Keratinocyte (primary cell): Measurements from ENCODE around the gene RSPO3. TPM values are rescaled to one million over a fixed set of nuclear protein-coding genes. Genes with fewer than 3 reads are reported as not detected.

ENCODE experiments used
- DNase-seq: peaks from one replicate; pipeline ENCODE4 v3.0.0-alpha.2; 2011; ENCODE audit warnings: low read depth, missing footprints, low spot score
- FAIRE-seq: peaks from 2 replicates; lab custom pipeline; 2011; peaks lifted over from hg19 to GRCh38; lab: Jason Lieb, UNC
- H2AFZ ChIP-seq: 2 replicates; pipeline ENCODE4 v1.6.0; 2012; ENCODE audit warnings: low read length, control low read depth, inconsistent platforms; ENCODE audit not compliant: control insufficient read depth
- H3K27ac ChIP-seq: 2 replicates; pipeline ENCODE4 v1.5.1; 2011; ENCODE audit warnings: low read length; ENCODE audit not compliant: control insufficient read depth, insufficient read depth
- H3K27me3 ChIP-seq: 3 replicates; pipeline ENCODE4 v1.6.0; 2011; ENCODE audit warnings: low read length; ENCODE audit not compliant: control insufficient read depth, insufficient read depth; ENCODE audit errors: extremely low read depth
- H3K36me3 ChIP-seq, 2 experiments: 2 replicates in 1 of 2; 3 replicates in 1 of 2; pipeline ENCODE4 v1.5.1; 2011; ENCODE audit warnings: low read length in 2 of 2, mild to moderate bottlenecking in 1 of 2; ENCODE audit not compliant: control insufficient read depth in 2 of 2, insufficient read depth in 2 of 2; ENCODE audit errors: extremely low read depth in 1 of 2
- H3K4me1 ChIP-seq: 3 replicates; pipeline ENCODE4 v1.5.1; 2011; ENCODE audit warnings: low read length; ENCODE audit not compliant: control insufficient read depth, insufficient read depth; ENCODE audit errors: extremely low read depth
- H3K4me2 ChIP-seq: 3 replicates; pipeline ENCODE4 v1.6.0; 2011; ENCODE audit warnings: low read depth, low read length; ENCODE audit not compliant: control insufficient read depth, insufficient read depth; ENCODE audit errors: extremely low read depth
- H3K4me3 ChIP-seq, 3 experiments: fragments of 200-600 bp in 1 of 3; sonication (generic) in 1 of 3; 2 replicates in 2 of 3; 3 replicates in 1 of 3; pipeline ENCODE4 v1.5.1; 2011 to 2016; ENCODE audit warnings: low read length in 3 of 3, mild to moderate bottlenecking in 3 of 3, control low read depth in 2 of 3, inconsistent platforms in 1 of 3, low read depth in 1 of 3, mixed read lengths in 1 of 3, mixed run types in 1 of 3, moderate library complexity in 1 of 3; ENCODE audit not compliant: control insufficient read depth in 2 of 3, insufficient read depth in 2 of 3; ENCODE audit errors: extremely low read depth in 1 of 3
- H3K79me2 ChIP-seq: 2 replicates; pipeline ENCODE4 v1.6.0; 2012; ENCODE audit warnings: low read length; ENCODE audit not compliant: control insufficient read depth, insufficient read depth
- H3K9ac ChIP-seq: 3 replicates; pipeline ENCODE4 v1.6.0; 2011; ENCODE audit warnings: low read length; ENCODE audit not compliant: control insufficient read depth, insufficient read depth; ENCODE audit errors: extremely low read depth
- H3K9me1 ChIP-seq: 3 replicates; pipeline ENCODE4 v1.6.0; 2011; ENCODE audit warnings: low read length; ENCODE audit not compliant: control insufficient read depth, insufficient read depth; ENCODE audit errors: extremely low read depth
- H3K9me3 ChIP-seq: 2 replicates; pipeline ENCODE4 v1.5.1; 2012; ENCODE audit warnings: low read depth, low read length; ENCODE audit not compliant: control insufficient read depth
- H4K20me1 ChIP-seq: 3 replicates; pipeline ENCODE4 v1.6.0; 2011; ENCODE audit warnings: low read length; ENCODE audit not compliant: control insufficient read depth, insufficient read depth; ENCODE audit errors: extremely low read depth
- CTCF ChIP-seq, 3 experiments: IDR thresholded peaks in 1 of 3; conservative IDR thresholded peaks in 1 of 3; optimal IDR thresholded peaks in 1 of 3; 2 replicates in 2 of 3; 3 replicates in 1 of 3; pipeline versions ENCODE3 to v1.5.1; 2011; ENCODE audit warnings: low read length in 3 of 3, mild to moderate bottlenecking in 3 of 3, moderate library complexity in 2 of 3, control low read depth in 1 of 3, inconsistent platforms in 1 of 3; ENCODE audit not compliant: insufficient read depth in 2 of 3; ENCODE audit errors: extremely low read depth in 1 of 3
- EZH2 ChIP-seq: IDR thresholded peaks from one replicate; pipeline ENCODE4 v1.6.1; 2012; ENCODE audit warnings: inconsistent platforms, mild to moderate bottlenecking, low read length, moderate library complexity
- dilution Hi-C: fragments of 300-500 bp; cut with MboI; formaldehyde crosslinking; loops from one replicate; pipeline ENCODE4 v1.7.0; 2020; ENCODE audit warnings: low sequenced_read_pairs; ENCODE audit not compliant: extremely low pct_ligation_motif_present
- polyA plus RNA-seq, 5 experiments: library from polyadenylated mRNA; depleted of rRNA in 3 of 5; stranded (reverse) in 3 of 5; stranded (forward) in 1 of 5; unstranded in 1 of 5; fragments of >200 nt; gene quantifications; 1 replicate in 1 of 5; 2 replicates in 3 of 5; 3 replicates in 1 of 5; pipeline versions ENCODE4 v1.2.1 to v1.2.3, GENCODE V29; 2011 to 2012; ENCODE audit warnings: missing spikeins in 2 of 5, low read depth in 1 of 5, low replicate concordance in 1 of 5

RSPO3 gene
- polyA plus RNA-seq, 1 donor (not counting 4 experiments of a cell fraction or from before 2014, with no cell fraction given) = not detected

GRCh38 chr6:127115084-127115655 lies 3.3 kb upstream of the RSPO3 start:
- Histone ChIP-seq H3K36me3 (no peaks in the 10 kb centered on the region), H3K4me1 (peaks cover 9% of the 10 kb centered on the region), H3K9me1 (no peaks in the 10 kb centered on the region), H3K4me3 (no peak overlapping the region), H4K20me1 (no peaks in the 10 kb centered on the region), H3K9me3 (no peaks in the 10 kb centered on the region), H3K9ac (no peak overlapping the region), H2AFZ (no peak overlapping the region), H3K4me2 (no peak overlapping the region), H3K79me2 (no peaks in the 10 kb centered on the region), H3K27ac (no peak overlapping the region), H3K27me3 (peaks cover 50% of the 10 kb centered on the region)
- no peak for TF ChIP-seq EZH2
- TF ChIP-seq CTCF (optimal IDR thresholded peaks at IDR 0.05 in 1 of 3, IDR thresholded peaks at IDR 0.05 in 1 of 3, conservative IDR thresholded peaks at IDR 0.05 in 1 of 3; ENCODE audit: extremely low read depth in 1 of 3, insufficient read depth in 2 of 3, low read length in 3 of 3) = no peak
- DNase-seq (no peak), FAIRE-seq (no peak)
- dilution Hi-C loops = no loop called here

- Histone ChIP-seq H3K9me1 (no peaks in the 10 kb centered on the region), H3K4me3 (no peak overlapping the region), H3K36me3 (no peaks in the 10 kb centered on the region), H3K4me2 (no peak overlapping the region), H3K4me1 (peaks cover 9% of the 10 kb centered on the region), H3K9ac (no peak overlapping the region), H3K27ac (no peak overlapping the region), H3K9me3 (no peaks in the 10 kb centered on the region), H4K20me1 (no peaks in the 10 kb centered on the region), H3K79me2 (no peaks in the 10 kb centered on the region), H3K27me3 (peaks cover 55% of the 10 kb centered on the region), H2AFZ (no peak overlapping the region)
- DNase-seq (no peak), FAIRE-seq (no peak)
- dilution Hi-C loops = no loop called here
- TF ChIP-seq CTCF (optimal IDR thresholded peaks at IDR 0.05 in 1 of 3, IDR thresholded peaks at IDR 0.05 in 1 of 3, conservative IDR thresholded peaks at IDR 0.05 in 1 of 3; ENCODE audit: extremely low read depth in 1 of 3, insufficient read depth in 2 of 3, low read length in 3 of 3) (no peak), EZH2 (no peak)
These were observed 2.7 kb upstream of the RSPO3 start for GRCh38 chr6:127115746-127116145.
